Peyer's patch (tissue), 4 donors: Measurements from ENCODE around the gene COL23A1.

Source experiments
- CTCF ChIP-seq, 6 experiments: fragments of 450-650 bp in 4 of 6; fragments of 200-600 bp in 2 of 6; sonication (generic) in 1 of 6; IDR thresholded peaks; one replicate each; pipeline ENCODE4 v1.5.1; 2017 to 2019; ENCODE audit warnings: antibody characterized with exemption in 6 of 6, mild to moderate bottlenecking in 3 of 6, moderate library complexity in 1 of 6
- POLR2A ChIP-seq, 2 donors: fragments of 450-650 bp; IDR thresholded peaks; one replicate each; pipeline ENCODE4 v1.5.1; 2017; ENCODE audit warnings: antibody characterized with exemption in 2 of 2, mild to moderate bottlenecking in 2 of 2, moderate library complexity in 2 of 2

- TF ChIP-seq CTCF (IDR thresholded peaks at IDR 0.05) (no peak), POLR2A (IDR thresholded peaks at IDR 0.05) (no peak)
These were observed 299.8 kb downstream of the COL23A1 start for GRCh38 chr5:178290376-178290775.
